ENCODE data around the gene CST9. TPM values are rescaled to one million over a fixed set of nuclear protein-coding genes. Genes with fewer than 3 reads are reported as not detected.

Gene CST9
- total and polyA plus RNA-seq, 2 of the 8 experiments (the other 6 are each of a cell fraction or from before 2014, with no cell fraction given), result 0.05 to 0.19 TPM

GRCh38 chr20:23654000-23654399, 48.3 kb upstream of the CST9 start:
- 84% methylated on average over 2 of the region's 2 CpGs; no CpG with 5 or more reads in 1 of the 2 experiments for WGBS, 2 experiments (ENCODE audit: extremely low coverage in 1 of 2, insufficient coverage in 1 of 2, insufficient read length in 1 of 2, insufficient replicate concordance in 2 of 2, low coverage in 1 of 2, low lambda C conversion rate in 2 of 2, missing lambda C conversion rate in 1 of 2)
- H3K18ac ChIP-seq (ENCODE audit: extremely low read depth, low read length), result no peak overlapping the region
- no peaks in the 10 kb centered on the region for H3K79me1 ChIP-seq (ENCODE audit: low read depth, low read length)
- no peak overlapping the region for H3K9ac ChIP-seq (replicated peaks in 1 of 4; ENCODE audit: extremely low read depth in 1 of 4, low read depth in 3 of 4, low read length in 3 of 4)
- no peaks in the 10 kb centered on the region for H3K79me2 ChIP-seq (ENCODE audit: control insufficient read depth in 1 of 2, insufficient read depth in 2 of 2, low read length in 2 of 2)
- H3K14ac ChIP-seq (ENCODE audit: insufficient read length), result no peak overlapping the region
- H3K27me3 ChIP-seq (replicated peaks in 1 of 4; ENCODE audit: control insufficient read depth in 3 of 4, extremely low read depth in 1 of 4, insufficient read depth in 3 of 4, low read length in 3 of 4), result no peaks in the 10 kb centered on the region; a peak in 1 of 7 replicates
- H2BK5ac ChIP-seq (ENCODE audit: low read depth, low read length), result no peak overlapping the region
- no peak overlapping the region for H2AK5ac ChIP-seq (ENCODE audit: low read depth, low read length)
- H3K9me3 ChIP-seq (ENCODE audit: insufficient read depth in 2 of 2, low read depth in 1 of 2, low read length in 1 of 2), result no peaks in the 10 kb centered on the region
- no peak overlapping the region for H3K4ac ChIP-seq (replicated peaks; ENCODE audit: insufficient read length, low read depth, low read length)
- no peak for TF ChIP-seq HDAC6 (IDR thresholded peaks at IDR 0.05; ENCODE audit: low read depth, low read length)
- no peak for TF ChIP-seq POLR2A (IDR thresholded peaks at IDR 0.05; ENCODE audit: control extremely low read depth in 1 of 2, low read depth in 2 of 2, low read length in 2 of 2)
- no peak for TF ChIP-seq TCF12 (IDR thresholded peaks at IDR 0.05; ENCODE audit: low read depth, low read length)
- no peak for TF ChIP-seq NRF1 (IDR thresholded peaks at IDR 0.05; ENCODE audit: low read depth, low read length)
- no peak for TF ChIP-seq RXRA (IDR thresholded peaks at IDR 0.05; ENCODE audit: insufficient read depth, low read depth, low read length)
- TF ChIP-seq CBX5 (IDR thresholded peaks at IDR 0.05; ENCODE audit: low read depth, low read length), result no peak
- no peak for TF ChIP-seq CTBP2 (IDR thresholded peaks at IDR 0.05; ENCODE audit: borderline replicate concordance, insufficient read depth, insufficient read length, low read length)
- H3K36me3 ChIP-seq (ENCODE audit: control insufficient read depth in 2 of 4, insufficient read depth in 4 of 4, low read length in 3 of 4), result no peaks in the 10 kb centered on the region
- peaks cover 0 to 5% (median 0%) of the 10 kb centered on the region in 4 experiments; a peak in 2 of 7 replicates for H3K4me1 ChIP-seq (replicated peaks in 1 of 4; ENCODE audit: control insufficient read depth in 3 of 4, insufficient read depth in 4 of 4, low read length in 3 of 4)
- H2BK20ac ChIP-seq (ENCODE audit: low read length), result no peak overlapping the region
- H2BK120ac ChIP-seq (replicated peaks; ENCODE audit: low read depth, low read length), result no peak overlapping the region
- FAIRE-seq (no peak), DNase-seq (ENCODE audit: low read depth in 1 of 2, low spot score in 2 of 2) (no peak)
- no peak overlapping the region for H2BK12ac ChIP-seq (ENCODE audit: low read depth, low read length)
- H3K4me3 ChIP-seq (ENCODE audit: extremely low read depth in 1 of 4, insufficient read depth in 2 of 4, low read depth in 3 of 4, low read length in 4 of 4), result no peak overlapping the region
- H4K91ac ChIP-seq (replicated peaks; ENCODE audit: insufficient read length, low read length), result no peak overlapping the region
- no peak overlapping the region for H3K23ac ChIP-seq (ENCODE audit: insufficient read length)
- H4K8ac ChIP-seq (ENCODE audit: extremely low read depth, insufficient read depth, low read length), result no peak overlapping the region
- no peaks in the 10 kb centered on the region; the same call in 1 of the 2 replicates for H3K23me2 ChIP-seq (ENCODE audit: low read depth, low read length)
- H3K27ac ChIP-seq (ENCODE audit: low read depth, low read length), result no peak overlapping the region
- POLR2A ChIA-PET (ENCODE audit: partially characterized antibody), result interaction anchor here (1.0 kb wide), 1 partner anchor 8 kb away, joined by 3 read pairs; no protein-coding TSS in a partner anchor
- H3K56ac ChIP-seq (replicated peaks; ENCODE audit: insufficient read length, low read depth, low read length), result no peak overlapping the region
- no peak overlapping the region for H3K4me2 ChIP-seq (ENCODE audit: insufficient read depth in 1 of 2, low read depth in 2 of 2, low read length in 2 of 2)
- CTCF ChIA-PET (ENCODE audit: partially characterized antibody), result interaction anchor here (1.4 to 6.1 kb wide), 2 partner anchors 9 to 14 kb away, joined by 4 to 29 read pairs; no protein-coding TSS in a partner anchor
- no peak overlapping the region for H2BK15ac ChIP-seq (ENCODE audit: low read length)
- H4K20me1 ChIP-seq (replicated peaks in 1 of 2; ENCODE audit: control insufficient read depth in 1 of 2, insufficient read depth in 2 of 2, low read length in 2 of 2), result no peaks in the 10 kb centered on the region
- no peak overlapping the region for H4K5ac ChIP-seq (ENCODE audit: insufficient read length, low read depth, low read length)
- H2AFZ ChIP-seq (ENCODE audit: low read length), result no peak overlapping the region
